LNCaP clone FGC (cell line): ENCODE data around the gene BARX2.

ENCODE experiments used
- DNase-seq: peaks from one replicate; pipeline ENCODE4 v3.0.0-alpha.2; 2011; ENCODE audit warnings: low read depth
- H3K4me3 ChIP-seq: 2 replicates; pipeline ENCODE4 v1.5.1; 2011; ENCODE audit warnings: mild to moderate bottlenecking, low read depth, low read length, control low read depth
- TF ChIP-seq, protein P1 (sequence below): IDR thresholded peaks from 2 replicates; pipeline ENCODE4 v1.5.1; 2012; ENCODE audit warnings: mild to moderate bottlenecking; ENCODE audit not compliant: control insufficient read depth, insufficient read depth; ENCODE audit errors: extremely low read depth

Gene BARX2

DNA sequence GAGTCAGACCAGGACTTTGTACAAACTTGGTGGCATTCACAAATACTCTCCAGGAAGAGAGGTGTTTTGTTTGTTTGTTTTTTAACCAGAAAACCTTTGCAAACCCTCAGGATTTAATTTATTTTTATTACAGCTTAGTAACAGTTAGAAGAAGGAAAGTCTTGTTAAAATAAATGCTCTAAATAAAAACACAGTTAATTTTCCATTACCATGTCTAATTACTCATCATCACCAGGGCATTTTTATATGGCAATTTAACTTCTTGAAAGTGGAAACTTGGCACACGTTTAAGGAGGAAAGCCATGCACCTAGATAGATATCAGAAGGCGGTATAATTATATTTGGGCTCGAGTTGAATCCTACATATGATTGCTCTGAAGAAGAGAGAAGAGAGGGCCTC is 7.4 kb downstream of the BARX2 start:
- TF ChIP-seq, protein P1, sequence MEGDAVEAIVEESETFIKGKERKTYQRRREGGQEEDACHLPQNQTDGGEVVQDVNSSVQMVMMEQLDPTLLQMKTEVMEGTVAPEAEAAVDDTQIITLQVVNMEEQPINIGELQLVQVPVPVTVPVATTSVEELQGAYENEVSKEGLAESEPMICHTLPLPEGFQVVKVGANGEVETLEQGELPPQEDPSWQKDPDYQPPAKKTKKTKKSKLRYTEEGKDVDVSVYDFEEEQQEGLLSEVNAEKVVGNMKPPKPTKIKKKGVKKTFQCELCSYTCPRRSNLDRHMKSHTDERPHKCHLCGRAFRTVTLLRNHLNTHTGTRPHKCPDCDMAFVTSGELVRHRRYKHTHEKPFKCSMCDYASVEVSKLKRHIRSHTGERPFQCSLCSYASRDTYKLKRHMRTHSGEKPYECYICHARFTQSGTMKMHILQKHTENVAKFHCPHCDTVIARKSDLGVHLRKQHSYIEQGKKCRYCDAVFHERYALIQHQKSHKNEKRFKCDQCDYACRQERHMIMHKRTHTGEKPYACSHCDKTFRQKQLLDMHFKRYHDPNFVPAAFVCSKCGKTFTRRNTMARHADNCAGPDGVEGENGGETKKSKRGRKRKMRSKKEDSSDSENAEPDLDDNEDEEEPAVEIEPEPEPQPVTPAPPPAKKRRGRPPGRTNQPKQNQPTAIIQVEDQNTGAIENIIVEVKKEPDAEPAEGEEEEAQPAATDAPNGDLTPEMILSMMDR: no peak
- H3K4me3 ChIP-seq: no peak overlapping the region
- DNase-seq: no peak

DNA sequence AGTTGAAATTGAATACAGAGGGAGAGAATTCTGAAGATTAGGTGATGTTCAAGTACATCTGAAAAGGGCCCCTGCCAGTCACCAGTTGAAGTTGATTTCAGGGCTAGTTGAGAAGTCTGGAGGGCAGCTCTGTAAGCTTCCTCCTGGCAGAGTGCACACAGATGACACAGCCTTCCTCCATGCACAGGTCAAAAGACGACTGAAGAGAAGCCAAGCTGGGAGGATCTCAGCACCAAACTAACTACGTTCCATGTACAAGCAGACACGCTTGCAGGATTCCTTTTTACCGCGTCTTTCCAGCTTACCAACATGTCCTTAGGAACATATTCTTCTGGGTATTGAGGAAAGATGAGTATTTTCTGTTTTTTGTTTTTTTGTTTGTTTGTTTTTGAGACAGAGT is 7.9 kb downstream of the BARX2 start:
- TF ChIP-seq, protein P1: no peak
- no peak overlapping the region for H3K4me3 ChIP-seq
- no peak for DNase-seq

DNA sequence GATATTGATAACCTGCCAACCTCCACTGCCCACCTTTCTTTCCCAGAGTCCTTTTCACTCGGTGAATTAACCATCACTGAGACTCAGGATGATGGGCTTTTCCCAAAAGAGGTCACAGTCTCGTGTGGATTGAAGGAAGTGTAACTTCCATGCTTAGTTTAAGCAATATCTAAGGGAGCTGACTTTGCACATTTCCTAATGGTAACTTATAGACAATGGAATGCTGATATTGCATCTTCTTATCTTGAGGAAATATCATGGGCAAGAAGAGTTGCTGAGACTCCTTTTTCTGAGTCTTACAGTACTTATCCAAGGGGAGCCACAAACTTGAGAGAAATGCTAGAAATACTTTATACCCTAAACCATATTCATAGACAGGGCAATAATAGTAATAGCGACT is 8.8 kb downstream of the BARX2 start:
- no peak for DNase-seq
- TF ChIP-seq, protein P1: no peak
- H3K4me3 ChIP-seq: no peak overlapping the region

DNA sequence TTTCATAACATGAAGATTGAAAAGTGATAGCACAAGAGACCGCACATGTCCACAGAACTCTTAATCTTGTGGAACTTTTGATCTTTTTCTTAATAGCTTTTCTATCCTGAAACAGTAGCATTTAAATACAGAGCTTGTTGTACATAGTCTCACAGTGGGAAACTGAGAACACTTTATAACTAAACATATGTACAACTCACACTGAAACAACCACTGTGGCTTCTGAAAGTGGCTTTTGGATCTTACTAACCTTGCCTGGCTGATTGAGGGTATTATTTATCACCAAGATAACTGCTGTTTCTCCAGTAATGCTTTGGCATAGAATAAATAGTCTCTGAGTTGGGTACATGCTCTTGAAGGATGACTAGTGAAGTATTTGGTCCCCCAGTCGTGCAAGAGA is 10.2 kb downstream of the BARX2 start:
- no peak for DNase-seq
- H3K4me3 ChIP-seq: no peak overlapping the region
- TF ChIP-seq, protein P1: no peak

DNA sequence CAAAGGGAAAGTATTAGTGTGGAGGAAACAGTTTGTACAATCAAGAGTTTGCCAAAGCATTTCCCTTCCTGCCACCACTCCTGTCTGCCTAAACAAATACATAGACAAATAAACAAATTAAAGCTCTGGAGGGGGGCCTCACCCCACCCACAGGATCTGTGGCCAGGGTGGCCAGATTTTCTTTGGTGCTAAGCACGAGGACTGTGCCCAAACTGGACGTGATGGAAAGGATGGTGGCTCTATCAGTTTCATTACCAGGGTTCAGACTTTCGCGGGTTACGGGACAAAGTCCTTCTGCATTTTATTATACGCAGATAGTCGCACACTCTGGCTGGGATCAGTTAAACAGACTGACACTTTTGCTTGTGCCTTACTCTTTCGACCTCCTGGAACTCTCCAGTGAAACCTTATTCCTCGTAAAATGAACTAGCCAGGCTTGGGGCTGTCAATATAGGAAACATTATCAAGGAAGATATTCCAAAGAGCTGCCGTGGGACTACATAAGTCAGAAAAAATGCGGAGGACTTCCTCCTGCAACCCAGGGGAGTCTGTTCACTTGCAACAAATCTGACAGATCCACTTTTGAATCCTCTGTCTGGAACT is 11.2 kb downstream of the BARX2 start:
- no peak overlapping the region; the same call in 1 of the 2 replicates for H3K4me3 ChIP-seq
- TF ChIP-seq, protein P1: no peak
- no peak for DNase-seq

DNA sequence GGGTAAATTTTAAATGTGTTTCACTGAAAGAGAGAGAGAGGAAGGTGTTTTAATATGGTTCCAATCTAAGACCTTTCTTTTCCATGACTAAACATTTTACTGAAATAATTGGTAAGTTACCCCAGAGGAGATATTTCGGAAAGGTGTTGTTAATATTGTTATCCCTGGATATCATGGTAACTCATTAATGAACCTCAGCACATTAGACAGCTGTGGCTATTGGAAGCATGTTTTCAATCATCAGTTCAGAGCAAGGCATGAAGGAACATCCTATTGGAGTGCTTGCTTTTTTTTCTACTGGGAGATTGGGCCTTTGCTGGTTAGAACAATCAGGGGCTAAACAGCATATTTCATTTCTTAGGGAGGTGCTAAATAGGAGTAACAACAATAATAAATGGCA is 11.8 kb downstream of the BARX2 start:
- no peak for DNase-seq
- H3K4me3 ChIP-seq: no peak overlapping the region
- TF ChIP-seq, protein P1: no peak

DNA sequence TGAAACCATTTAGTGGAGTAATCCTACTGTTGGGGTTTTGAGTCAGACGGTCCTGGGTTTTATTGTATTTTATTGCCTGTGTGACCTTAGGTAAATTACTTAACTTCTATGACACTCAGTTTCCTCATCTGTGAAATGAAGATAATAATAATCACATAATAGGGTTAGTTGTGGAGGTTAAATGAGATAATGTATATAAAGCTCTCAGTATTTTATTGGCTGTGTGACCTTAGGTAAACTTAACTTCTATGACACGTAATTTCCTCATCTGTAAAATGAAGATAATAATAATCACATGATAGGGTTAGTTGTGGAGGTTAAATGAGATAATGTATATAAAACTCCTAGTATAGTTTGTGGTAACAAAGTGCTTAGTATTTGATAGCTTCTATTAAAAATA is 13.2 kb downstream of the BARX2 start:
- H3K4me3 ChIP-seq: no peak overlapping the region
- no peak for DNase-seq
- TF ChIP-seq, protein P1: no peak
